Lung (tissue), 12 donors: ENCODE data around the gene HOXA11. TPM values are rescaled to one million over a fixed set of nuclear protein-coding genes. Genes with fewer than 3 reads are reported as not detected.

ENCODE experiments used
- ATAC-seq: fragments of 200-7000 bp; cut with Tn5 transposase; one replicate; pipeline ENCODE4 v1.9.1; 2020; ENCODE audit warnings: moderate number of reproducible peaks; ENCODE audit not compliant: insufficient read depth, low FRiP score
- DNase-seq, 3 donors: peaks; one replicate each; pipeline ENCODE4 v3.0.0-alpha.2; 2013 to 2017
- H3K27ac ChIP-seq, 2 donors: one replicate each; pipeline ENCODE4 v1.5.1; 2013; ENCODE audit warnings: mild to moderate bottlenecking in 2 of 2, moderate library complexity in 2 of 2, control low read depth in 1 of 2, inconsistent platforms in 1 of 2, low read depth in 1 of 2, low read length in 1 of 2
- H3K27me3 ChIP-seq, 3 donors: one replicate each; pipeline ENCODE4 v1.5.1; 2013; ENCODE audit warnings: low read length in 2 of 3; ENCODE audit not compliant: control insufficient read depth in 3 of 3, insufficient read depth in 3 of 3
- H3K36me3 ChIP-seq, 4 donors: one replicate each; pipeline ENCODE4 v1.5.1; 2013; ENCODE audit warnings: low read length in 4 of 4, mild to moderate bottlenecking in 1 of 4, moderate library complexity in 1 of 4; ENCODE audit not compliant: control insufficient read depth in 4 of 4, insufficient read depth in 4 of 4
- H3K4me1 ChIP-seq, 5 donors: one replicate each; pipeline ENCODE4 v1.5.1; 2013; ENCODE audit warnings: low read length in 5 of 5, mild to moderate bottlenecking in 2 of 5, moderate library complexity in 1 of 5; ENCODE audit not compliant: control insufficient read depth in 5 of 5, insufficient read depth in 5 of 5
- H3K4me3 ChIP-seq: one replicate; pipeline ENCODE4 v1.5.1; 2013; ENCODE audit warnings: mild to moderate bottlenecking, control low read depth, moderate library complexity
- H3K9ac ChIP-seq, 2 donors: one replicate each; pipeline ENCODE4 v1.5.1; 2013; ENCODE audit warnings: low read length in 2 of 2, control low read depth in 1 of 2; ENCODE audit not compliant: insufficient read depth in 1 of 2
- H3K9me3 ChIP-seq, 4 donors: one replicate each; pipeline ENCODE4 v1.5.1; 2013; ENCODE audit warnings: low read length in 3 of 4, mild to moderate bottlenecking in 1 of 4, moderate library complexity in 1 of 4; ENCODE audit not compliant: control insufficient read depth in 4 of 4, insufficient read depth in 3 of 4
- WGBS, 2 donors: extraction: QIAGEN DNeasy Blood & Tissue Kit; methylation state at CpG; one replicate each; pipeline ENCODE4 v1.1.7; 2013; 5-methylcytosine and 5-hydroxymethylcytosine counted together
- polyA plus RNA-seq, 2 donors: library from polyadenylated mRNA; stranded (reverse); fragments of 200-250 nt; gene quantifications; one replicate each; pipeline ENCODE4 v1.2.1, GENCODE V29; 2013
- total RNA-seq, 2 donors: library from RNA; depleted of rRNA in 1 of 2; stranded (reverse); fragments of >200 nt in 1 of 2; gene quantifications; one replicate each; pipeline ENCODE4 v1.2.1, GENCODE V29; 2014 to 2021
- TF ChIP-seq, protein P1 (sequence below): IDR thresholded peaks from 2 replicates; pipeline ENCODE4 v1.5.1; 2012; ENCODE audit warnings: mild to moderate bottlenecking; ENCODE audit errors: control extremely low read depth, extremely low read depth
- donor health status: control.
- donor health status: control.
- donor health status: Bipolar disorder and iron deficiency.
- donor health status: healthy.
- donor health status: DM: yes; HTN: yes; CAD: no.

Gene HOXA11
- total and polyA plus RNA-seq, 4 donors = not detected

DNA sequence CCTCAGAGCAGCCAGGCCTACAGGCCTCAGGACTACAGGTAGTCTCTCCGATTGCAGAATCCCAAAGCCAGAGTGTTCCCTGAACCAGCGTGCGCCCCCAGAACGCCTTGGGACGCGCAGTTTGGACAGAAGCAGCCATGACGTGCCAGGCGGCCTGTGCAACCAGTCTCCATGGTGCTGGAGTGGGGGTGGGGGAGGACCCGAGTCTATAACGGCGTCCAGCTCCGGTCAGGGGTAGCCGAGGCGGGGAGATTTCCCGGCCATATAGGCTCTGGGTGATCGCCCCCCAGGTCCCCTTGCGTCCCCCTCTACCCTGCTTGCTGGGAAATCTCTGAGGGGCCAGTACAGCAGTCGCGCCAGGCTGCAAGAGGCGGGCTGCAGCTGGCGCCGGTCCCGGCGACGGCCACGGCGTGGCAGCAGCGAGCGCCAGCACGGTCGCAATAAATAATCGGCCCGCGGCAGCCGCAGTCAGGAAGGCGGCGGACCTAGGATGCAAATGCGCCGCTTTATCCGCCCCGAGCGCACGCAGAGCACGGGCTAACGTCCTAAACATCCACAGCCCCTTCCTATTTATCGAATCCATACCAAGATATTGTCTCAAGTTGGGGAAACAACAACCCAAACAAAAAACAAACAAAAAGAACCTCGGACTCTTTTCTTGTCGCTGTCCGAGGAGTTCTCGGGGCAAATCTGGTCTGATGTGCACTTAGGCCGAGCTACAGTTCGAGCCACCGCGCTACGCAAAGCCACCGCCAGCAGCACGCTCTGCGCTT is 34.3 kb downstream of the HOXA11 start:
- Histone ChIP-seq H3K4me3 (peak overlapping the region; percentile 28), H3K27me3 (peaks cover 0 to 73% (median 37%) of the 10 kb centered on the region in 3 donors), H3K9me3 (peaks cover 0 to 3% (median 0%) of the 10 kb centered on the region in 4 donors), H3K27ac (peak overlapping the region in 1 of 2 donors; percentile 62), H3K4me1 (peaks cover 0 to 67% (median 8%) of the 10 kb centered on the region in 5 donors), H3K9ac (peak overlapping the region in 1 of 2 donors; percentile 91), H3K36me3 (no peaks in the 10 kb centered on the region)
- peak; percentile 90 to 95 (median 91) for DNase-seq
- TF ChIP-seq, protein P1, sequence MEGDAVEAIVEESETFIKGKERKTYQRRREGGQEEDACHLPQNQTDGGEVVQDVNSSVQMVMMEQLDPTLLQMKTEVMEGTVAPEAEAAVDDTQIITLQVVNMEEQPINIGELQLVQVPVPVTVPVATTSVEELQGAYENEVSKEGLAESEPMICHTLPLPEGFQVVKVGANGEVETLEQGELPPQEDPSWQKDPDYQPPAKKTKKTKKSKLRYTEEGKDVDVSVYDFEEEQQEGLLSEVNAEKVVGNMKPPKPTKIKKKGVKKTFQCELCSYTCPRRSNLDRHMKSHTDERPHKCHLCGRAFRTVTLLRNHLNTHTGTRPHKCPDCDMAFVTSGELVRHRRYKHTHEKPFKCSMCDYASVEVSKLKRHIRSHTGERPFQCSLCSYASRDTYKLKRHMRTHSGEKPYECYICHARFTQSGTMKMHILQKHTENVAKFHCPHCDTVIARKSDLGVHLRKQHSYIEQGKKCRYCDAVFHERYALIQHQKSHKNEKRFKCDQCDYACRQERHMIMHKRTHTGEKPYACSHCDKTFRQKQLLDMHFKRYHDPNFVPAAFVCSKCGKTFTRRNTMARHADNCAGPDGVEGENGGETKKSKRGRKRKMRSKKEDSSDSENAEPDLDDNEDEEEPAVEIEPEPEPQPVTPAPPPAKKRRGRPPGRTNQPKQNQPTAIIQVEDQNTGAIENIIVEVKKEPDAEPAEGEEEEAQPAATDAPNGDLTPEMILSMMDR = peak; percentile 60
- ATAC-seq = peak; percentile 84
- WGBS, 2 donors = 1 to 2% methylated on average over 58 of the region's 58 CpGs

DNA sequence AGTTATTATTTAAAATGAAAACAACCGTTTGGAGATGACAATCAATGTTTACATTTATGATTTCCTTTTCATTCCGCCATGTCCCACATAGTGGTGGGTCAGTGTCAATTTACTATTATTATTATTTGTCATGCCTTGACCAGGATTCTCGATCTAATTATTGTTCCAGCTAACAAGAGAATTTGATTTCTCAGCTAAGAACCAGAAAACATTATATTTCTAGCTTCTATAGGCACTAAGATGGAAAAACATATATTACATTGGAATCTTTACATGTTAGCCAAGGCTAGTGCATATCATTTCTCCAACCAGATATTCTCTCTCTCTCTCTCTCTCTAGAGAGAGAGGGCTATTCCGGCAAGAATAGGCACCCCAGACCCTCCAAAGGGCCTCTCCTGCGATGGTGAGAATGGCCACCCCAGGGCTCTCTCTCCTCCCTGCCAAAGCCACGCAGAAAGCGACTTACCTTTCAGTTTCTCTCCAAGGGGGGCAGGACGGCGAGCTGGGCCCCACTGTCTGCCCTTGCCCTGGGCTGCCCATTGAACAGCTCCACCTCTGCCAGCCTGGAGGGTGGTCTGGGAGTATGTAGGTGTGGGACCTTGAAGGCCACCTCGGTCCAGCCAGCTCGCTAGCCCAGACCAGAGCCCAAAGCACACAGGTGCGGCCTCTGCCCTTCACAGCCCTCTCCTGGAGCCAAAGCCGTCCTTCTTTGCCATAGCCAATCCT is 35.0 kb downstream of the HOXA11 start:
- TF ChIP-seq, protein P1 = no peak
- H3K27me3 ChIP-seq = peaks cover 0 to 72% (median 31%) of the 10 kb centered on the region in 3 donors
- H3K27ac ChIP-seq = peak overlapping the region in 1 of 2 donors; percentile 62
- peaks cover 0 to 4% (median 0%) of the 10 kb centered on the region in 4 donors for H3K9me3 ChIP-seq
- H3K4me1 ChIP-seq = peaks cover 0 to 63% (median 8%) of the 10 kb centered on the region in 5 donors
- H3K4me3 ChIP-seq = peak overlapping the region; percentile 17
- H3K9ac ChIP-seq = peak overlapping the region in 1 of 2 donors; percentile 87
- no peak for ATAC-seq
- peak in 2 of 3 donors; percentile 37 to 58 for DNase-seq
- 22 to 28% methylated on average over 13 of the region's 13 CpGs for WGBS, 2 donors
- peaks cover 0 to 2% (median 0%) of the 10 kb centered on the region in 4 donors for H3K36me3 ChIP-seq

DNA sequence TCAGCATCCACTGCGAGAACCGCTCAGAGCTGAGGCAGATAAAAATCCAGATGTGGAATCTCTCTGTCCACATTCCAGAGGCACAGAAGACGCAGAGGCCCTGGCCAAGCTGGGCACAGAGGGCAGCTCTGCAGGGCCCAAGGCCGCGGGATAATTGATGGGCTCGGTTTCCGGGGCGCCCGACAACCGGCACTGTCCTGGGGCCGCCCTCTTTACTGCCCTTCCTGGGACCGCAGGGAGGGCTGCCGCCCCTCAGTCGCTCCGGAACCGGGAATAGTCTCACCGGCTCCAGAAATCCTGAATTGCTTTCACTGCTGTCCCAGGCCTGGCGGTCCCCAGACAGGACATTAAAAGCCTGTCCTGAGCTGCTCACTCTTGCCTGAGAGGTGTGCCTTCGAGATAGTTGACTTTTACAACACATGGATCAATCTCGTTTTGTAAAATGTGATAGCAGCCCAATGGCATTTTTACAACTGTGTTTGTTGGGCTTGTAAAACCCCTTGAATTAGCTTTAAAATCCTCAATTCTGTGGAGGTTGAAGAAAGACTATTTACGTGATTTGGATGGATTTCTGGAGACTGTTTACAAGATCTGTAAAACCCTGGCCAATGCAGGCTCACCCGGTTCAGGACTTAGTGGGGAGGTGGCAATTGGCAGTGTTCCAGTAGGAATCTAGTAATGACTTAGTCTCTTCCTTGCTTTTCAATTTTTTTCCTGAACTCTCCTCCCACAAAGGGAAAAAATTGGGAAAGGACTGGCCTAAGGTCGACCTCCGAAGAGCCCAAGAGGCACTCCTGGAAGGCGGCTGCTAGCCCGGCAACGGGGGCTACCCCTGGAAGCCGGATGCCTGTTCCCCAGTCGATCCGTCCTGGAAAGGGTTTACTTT is 36.0 kb downstream of the HOXA11 start:
- Histone ChIP-seq H3K27ac (peak overlapping the region in 1 of 2 donors; percentile 95), H3K27me3 (peaks cover 0 to 62% (median 23%) of the 10 kb centered on the region in 3 donors), H3K4me3 (no peak overlapping the region), H3K36me3 (peaks cover 0 to 5% (median 0%) of the 10 kb centered on the region in 4 donors), H3K9me3 (peaks cover 0 to 4% (median 0%) of the 10 kb centered on the region in 4 donors), H3K9ac (peak overlapping the region in 1 of 2 donors; percentile 87), H3K4me1 (peaks cover 0 to 63% (median 8%) of the 10 kb centered on the region in 5 donors)
- DNase-seq = peak; percentile 48 to 86 (median 77)
- TF ChIP-seq, protein P1 = no peak
- no peak for ATAC-seq
- WGBS, 2 donors = 21 to 33% methylated on average over 30 of the region's 30 CpGs
